CD4-positive, alpha-beta memory T cell (primary cell): ENCODE data around the gene ARHGEF4. TPM values are rescaled to one million over a fixed set of nuclear protein-coding genes. Genes with fewer than 3 reads are reported as not detected.

Source experiments
- CTCF ChIA-PET: fragments of 350-600 bp; sonication (Branson Sonifier 250); formaldehyde crosslinking; loops from one replicate; lab custom pipeline; 2021; ENCODE audit warnings: inconsistent platforms; ENCODE audit not compliant: partially characterized antibody; lab: Charles Lee
- POLR2A ChIA-PET: fragments of 350-600 bp; sonication (Branson Sonifier 250); formaldehyde crosslinking; loops from one replicate; lab custom pipeline; 2021; ENCODE audit not compliant: partially characterized antibody; lab: Charles Lee
- DNase-seq, 5 donors: peaks; one replicate each; pipeline versions ENCODE4 v3.0.0 to v3.0.0-alpha.2; 2020 to 2022; ENCODE audit warnings: mixed read lengths in 1 of 5
- H3K27ac ChIP-seq: one replicate; pipeline ENCODE4 v1.7.0; 2013; ENCODE audit warnings: low read depth, low read length
- H3K27me3 ChIP-seq: 2 replicates; pipeline ENCODE4 v1.7.0; 2013; ENCODE audit warnings: mild to moderate bottlenecking, low read length, moderate library complexity; ENCODE audit not compliant: insufficient read depth
- H3K36me3 ChIP-seq: 2 replicates; pipeline ENCODE4 v1.7.0; 2013; ENCODE audit warnings: mild to moderate bottlenecking, low read length, moderate library complexity; ENCODE audit not compliant: insufficient read depth
- H3K4me1 ChIP-seq: 2 replicates; pipeline ENCODE4 v1.7.0; 2013; ENCODE audit warnings: mild to moderate bottlenecking, low read length, moderate library complexity; ENCODE audit not compliant: insufficient read depth
- H3K4me3 ChIP-seq, 2 donors: one replicate each; pipeline ENCODE4 v1.7.0; 2013; ENCODE audit warnings: low read length in 2 of 2, mild to moderate bottlenecking in 1 of 2
- H3K9me3 ChIP-seq, 2 donors: one replicate each; pipeline ENCODE4 v1.7.0; 2013; ENCODE audit warnings: low read length in 2 of 2, control low read depth in 1 of 2; ENCODE audit not compliant: control insufficient read depth in 1 of 2
- H3K27ac Mint-ChIP-seq, 7 donors: one replicate each; pipeline ENCODE4 v1.8.0; 2020 to 2021; ENCODE audit warnings: mixed read lengths in 7 of 7, mild to moderate bottlenecking in 6 of 7, inconsistent platforms in 3 of 7, moderate library complexity in 3 of 7
- H3K27me3 Mint-ChIP-seq, 2 donors: one replicate each; pipeline ENCODE4 v1.8.0; 2020 to 2021; ENCODE audit warnings: mixed read lengths in 2 of 2
- H3K36me3 Mint-ChIP-seq, 2 donors: one replicate each; pipeline ENCODE4 v1.8.0; 2020 to 2021; ENCODE audit warnings: mixed read lengths in 2 of 2, inconsistent platforms in 1 of 2, mild to moderate bottlenecking in 1 of 2
- H3K4me1 Mint-ChIP-seq, 4 donors: one replicate each; pipeline ENCODE4 v1.8.0; 2020 to 2021; ENCODE audit warnings: mixed read lengths in 4 of 4, mild to moderate bottlenecking in 1 of 4
- H3K4me3 Mint-ChIP-seq, 8 donors: one replicate each; pipeline ENCODE4 v1.8.0; 2020 to 2021; ENCODE audit warnings: mixed read lengths in 8 of 8, mild to moderate bottlenecking in 7 of 8, moderate library complexity in 6 of 8, inconsistent platforms in 3 of 8
- H3K9me3 Mint-ChIP-seq, 8 donors: one replicate each; pipeline ENCODE4 v1.8.0; 2020 to 2021; ENCODE audit warnings: mixed read lengths in 8 of 8, mild to moderate bottlenecking in 5 of 8, inconsistent platforms in 3 of 8, moderate library complexity in 1 of 8
- intact Hi-C: fragments of 100-400 bp; cut with micrococcal nuclease; formaldehyde crosslinking; loops from one replicate; pipeline ENCODE4 v1.15.1; 2023
- polyA plus RNA-seq, 2 donors: library from polyadenylated mRNA; unstranded; fragments of 300-500 nt; fragmentation: Illumina TruSeq; gene quantifications; one replicate each; pipeline ENCODE4 v1.2.3, GENCODE V29; 2021
- total RNA-seq, 2 experiments: library from RNA; stranded (reverse); gene quantifications; one replicate each; pipeline ENCODE4 v1.2.3, GENCODE V29; 2021

Gene ARHGEF4
- total and polyA plus RNA-seq, 4 experiments from 2014 or later = 1.4 to 2.6 (median 2.1) TPM

- no peak overlapping the region for H3K4me3 Mint-ChIP-seq
- Histone ChIP-seq H3K27me3 (no peaks in the 10 kb centered on the region), H3K9me3 (no peaks in the 10 kb centered on the region), H3K4me1 (no peaks in the 10 kb centered on the region), H3K36me3 (no peaks in the 10 kb centered on the region), H3K4me3 (no peak overlapping the region), H3K27ac (no peak overlapping the region)
- peaks cover 0 to 5% of the 10 kb centered on the region in 2 donors for H3K27me3 Mint-ChIP-seq
- no peaks in the 10 kb centered on the region for H3K36me3 Mint-ChIP-seq
- ChIA-PET CTCF (no interaction called here), POLR2A (no interaction called here)
- no peaks in the 10 kb centered on the region for H3K9me3 Mint-ChIP-seq
- no peak overlapping the region for H3K27ac Mint-ChIP-seq
- DNase-seq = no peak
- no peaks in the 10 kb centered on the region for H3K4me1 Mint-ChIP-seq
- intact Hi-C loops = no loop called here
Measured at GRCh38 chr2:130847776-130848525, 11.2 kb downstream of the ARHGEF4 start.

- H3K4me3 ChIP-seq = no peak overlapping the region
- no peaks in the 10 kb centered on the region for H3K36me3 Mint-ChIP-seq
- no peaks in the 10 kb centered on the region for H3K4me1 ChIP-seq
- H3K4me1 Mint-ChIP-seq = no peaks in the 10 kb centered on the region
- intact Hi-C loops = no loop called here
- H3K27me3 ChIP-seq = no peaks in the 10 kb centered on the region
- no peak overlapping the region for H3K27ac Mint-ChIP-seq
- POLR2A ChIA-PET = no interaction called here
- H3K9me3 Mint-ChIP-seq = no peaks in the 10 kb centered on the region
- no peak for DNase-seq
- H3K36me3 ChIP-seq = no peaks in the 10 kb centered on the region
- peaks cover 0 to 7% of the 10 kb centered on the region in 2 donors for H3K27me3 Mint-ChIP-seq
- H3K9me3 ChIP-seq = no peaks in the 10 kb centered on the region
- no peak overlapping the region for H3K4me3 Mint-ChIP-seq
- CTCF ChIA-PET = no interaction called here
- H3K27ac ChIP-seq = no peak overlapping the region
Measured at GRCh38 chr2:130848526-130849210, 12.0 kb downstream of the ARHGEF4 start.

GRCh38 chr2:130849896-130850787 is 13.4 kb downstream of the ARHGEF4 start:
- Histone ChIP-seq H3K27ac (no peak overlapping the region), H3K4me3 (no peak overlapping the region), H3K9me3 (no peaks in the 10 kb centered on the region), H3K36me3 (no peaks in the 10 kb centered on the region), H3K4me1 (no peaks in the 10 kb centered on the region), H3K27me3 (no peaks in the 10 kb centered on the region)
- no peak overlapping the region for H3K4me3 Mint-ChIP-seq
- H3K4me1 Mint-ChIP-seq = no peaks in the 10 kb centered on the region
- H3K36me3 Mint-ChIP-seq = no peaks in the 10 kb centered on the region
- no peak overlapping the region for H3K27ac Mint-ChIP-seq
- ChIA-PET CTCF (no interaction called here), POLR2A (no interaction called here)
- peaks cover 0 to 9% of the 10 kb centered on the region in 2 donors for H3K27me3 Mint-ChIP-seq
- DNase-seq = no peak
- intact Hi-C loops = no loop called here
- H3K9me3 Mint-ChIP-seq = no peaks in the 10 kb centered on the region

- Mint-ChIP-seq H3K27ac (no peak overlapping the region), H3K27me3 (peaks cover 0 to 9% of the 10 kb centered on the region in 2 donors), H3K36me3 (no peaks in the 10 kb centered on the region), H3K4me1 (no peaks in the 10 kb centered on the region), H3K4me3 (no peak overlapping the region), H3K9me3 (peaks cover 0 to 5% (median 2%) of the 10 kb centered on the region in 8 donors)
- intact Hi-C loops = no loop called here
- no peak overlapping the region for H3K4me3 ChIP-seq
- no peak overlapping the region for H3K27ac ChIP-seq
- H3K4me1 ChIP-seq = no peaks in the 10 kb centered on the region
- H3K36me3 ChIP-seq = no peaks in the 10 kb centered on the region
- no peaks in the 10 kb centered on the region for H3K27me3 ChIP-seq
- ChIA-PET POLR2A (no interaction called here), CTCF (interaction anchor here (0.9 to 2.1 kb wide), 2 partner anchors 18 to 53 kb away, joined by 3 to 5 read pairs; no protein-coding TSS in a partner anchor)
- no peaks in the 10 kb centered on the region for H3K9me3 ChIP-seq
- DNase-seq = no peak
Measured at GRCh38 chr2:130850788-130851623, 14.3 kb downstream of the ARHGEF4 start.

GRCh38 chr2:130851624-130852382 is 15.1 kb downstream of the ARHGEF4 start:
- no peaks in the 10 kb centered on the region for H3K36me3 ChIP-seq
- H3K27ac Mint-ChIP-seq = no peak overlapping the region
- H3K4me3 Mint-ChIP-seq = no peak overlapping the region
- intact Hi-C loops = no loop called here
- CTCF ChIA-PET = interaction anchor here (0.9 to 2.1 kb wide), 2 partner anchors 17 to 54 kb away, joined by 3 to 5 read pairs; no protein-coding TSS in a partner anchor
- POLR2A ChIA-PET = no interaction called here
- H3K27ac ChIP-seq = no peak overlapping the region
- H3K9me3 Mint-ChIP-seq = peaks cover 0 to 10% (median 2%) of the 10 kb centered on the region in 8 donors
- H3K36me3 Mint-ChIP-seq = no peaks in the 10 kb centered on the region
- no peaks in the 10 kb centered on the region for H3K27me3 ChIP-seq
- H3K4me3 ChIP-seq = no peak overlapping the region
- no peaks in the 10 kb centered on the region for H3K9me3 ChIP-seq
- no peaks in the 10 kb centered on the region for H3K4me1 Mint-ChIP-seq
- peaks cover 2 to 9% of the 10 kb centered on the region in 2 donors for H3K27me3 Mint-ChIP-seq
- H3K4me1 ChIP-seq = no peaks in the 10 kb centered on the region
- DNase-seq = no peak

- Histone ChIP-seq H3K36me3 (no peaks in the 10 kb centered on the region), H3K4me3 (no peak overlapping the region), H3K27me3 (no peaks in the 10 kb centered on the region), H3K4me1 (no peaks in the 10 kb centered on the region), H3K9me3 (no peaks in the 10 kb centered on the region), H3K27ac (no peak overlapping the region)
- H3K9me3 Mint-ChIP-seq = peaks cover 0 to 10% (median 2%) of the 10 kb centered on the region in 8 donors
- H3K4me3 Mint-ChIP-seq = no peak overlapping the region
- ChIA-PET POLR2A (no interaction called here), CTCF (interaction anchor here (2.1 kb wide), 1 partner anchor 55 kb away, joined by 5 read pairs; no protein-coding TSS in a partner anchor)
- peaks cover 2 to 9% of the 10 kb centered on the region in 2 donors for H3K27me3 Mint-ChIP-seq
- intact Hi-C loops = no loop called here
- no peaks in the 10 kb centered on the region for H3K4me1 Mint-ChIP-seq
- no peak overlapping the region for H3K27ac Mint-ChIP-seq
- no peak for DNase-seq
- no peaks in the 10 kb centered on the region for H3K36me3 Mint-ChIP-seq
Measured at GRCh38 chr2:130852521-130853115, 15.9 kb downstream of the ARHGEF4 start.
